ENCODE results near the gene AR. TPM values are rescaled to one million over a fixed set of nuclear protein-coding genes. Genes with fewer than 3 reads are reported as not detected.

Gene AR
- total and polyA plus RNA-seq, 2 of the 4 experiments (the other 2 are of a cell fraction) = 1.5 to 4.7 TPM

GRCh38 chrX:67596839-67597790 is 53.3 kb downstream of the AR start:
- H2BK120ac ChIP-seq (ENCODE audit: low read depth, low read length) = no peak overlapping the region
- no CpG with 5 or more reads among the region's 3 CpGs for WGBS, 2 experiments (ENCODE audit: extremely low coverage in 2 of 2, insufficient read length in 1 of 2)
- H3K23ac ChIP-seq (ENCODE audit: low read depth, low read length) = no peak overlapping the region
- dilution Hi-C loops (cut with HindIII; ENCODE audit: low sequenced_read_pairs, unreplicated experiment) (no loop called here), intact Hi-C loops (cut with micrococcal nuclease) (no loop called here), in situ Hi-C loops (cut with MboI; ENCODE audit: low sequenced_read_pairs) (no loop called here)
- H2AK5ac ChIP-seq (ENCODE audit: low read depth, low read length) = no peak overlapping the region
- TF ChIP-seq RAD21 (IDR thresholded peaks at IDR 0.05; ENCODE audit: low read length) (no peak), USF2 (IDR thresholded peaks at IDR 0.05; ENCODE audit: low read depth, low read length) (no peak), NFE2L2 (IDR thresholded peaks at IDR 0.05; ENCODE audit: low read depth, low read length) (no peak), BHLHE40 (IDR thresholded peaks at IDR 0.05; ENCODE audit: low read depth, low read length) (no peak), CHD1 (IDR thresholded peaks at IDR 0.05; ENCODE audit: low read depth, low read length) (no peak), RCOR1 (IDR thresholded peaks at IDR 0.05; ENCODE audit: insufficient replicate concordance, low read length) (no peak), FOS (IDR thresholded peaks at IDR 0.05; ENCODE audit: low read depth, low read length) (no peak), RFX5 (IDR thresholded peaks at IDR 0.05; ENCODE audit: low read depth, low read length) (no peak), MAZ (IDR thresholded peaks at IDR 0.05; ENCODE audit: borderline replicate concordance, low read depth, low read length) (no peak), POLR2A (IDR thresholded peaks at IDR 0.05; ENCODE audit: low read depth, low read length) (no peak), CTCF (conservative IDR thresholded peaks at IDR 0.05; ENCODE audit: low read depth, low read length) (no peak)
- H3K27ac ChIP-seq (ENCODE audit: insufficient read depth, low read length) = no peak overlapping the region
- no peak overlapping the region for H2BK5ac ChIP-seq (ENCODE audit: low read depth, low read length, poor library complexity, severe bottlenecking)
- H2AK9ac ChIP-seq (replicated peaks; ENCODE audit: low read depth, low read length, poor library complexity) = no peak overlapping the region
- no peaks in the 10 kb centered on the region for H3K4me1 ChIP-seq (ENCODE audit: control insufficient read depth, insufficient read depth, low read length)
- no peak overlapping the region for H3K4ac ChIP-seq (ENCODE audit: low read depth, low read length)
- H4K8ac ChIP-seq (ENCODE audit: low read depth in 2 of 2, low read length in 2 of 2) = no peak overlapping the region
- BruUV-seq (replicated peaks) = no TSS peak
- no peak overlapping the region for H3K4me3 ChIP-seq (ENCODE audit: insufficient read depth, low read depth, low read length)
- no peak overlapping the region for H3K56ac ChIP-seq (ENCODE audit: extremely low read depth, insufficient read depth, low read length)
- no peaks in the 10 kb centered on the region for H3K9me1 ChIP-seq (ENCODE audit: insufficient read depth, low read length)
- no peak overlapping the region for H3K14ac ChIP-seq (replicated peaks; ENCODE audit: low read depth, low read length)
- no peaks in the 10 kb centered on the region for H3K79me1 ChIP-seq (ENCODE audit: low read depth in 1 of 2, low read length in 2 of 2)
- H2BK20ac ChIP-seq (ENCODE audit: low read depth, low read length) = no peak overlapping the region
- no peak overlapping the region for H4K5ac ChIP-seq (ENCODE audit: low read depth, low read length)
- H4K20me1 ChIP-seq (ENCODE audit: insufficient read depth, low read length) = no peaks in the 10 kb centered on the region
- no peak overlapping the region for H3K4me2 ChIP-seq (ENCODE audit: low read depth, low read length)
- H3K36me3 ChIP-seq (ENCODE audit: control insufficient read depth, insufficient read depth, low read length) = no peaks in the 10 kb centered on the region
- no peak overlapping the region for H3K18ac ChIP-seq (ENCODE audit: low read depth, low read length)
- ChIA-PET POLR2A (ENCODE audit: unreplicated experiment) (no interaction called here), CTCF (no interaction called here)
- no peaks in the 10 kb centered on the region for H3K27me3 ChIP-seq (ENCODE audit: control insufficient read depth, insufficient read depth, low read length)
- H3K9me3 ChIP-seq (ENCODE audit: control insufficient read depth, insufficient read depth, low read length) = no peaks in the 10 kb centered on the region
- no peak overlapping the region for H4K91ac ChIP-seq (ENCODE audit: insufficient read depth, low read depth, low read length)
- no peak overlapping the region for H2BK15ac ChIP-seq (ENCODE audit: low read depth, low read length)
- DNase-seq (no peak), ATAC-seq (ENCODE audit: low read depth) (no peak)
- no peak overlapping the region for H2AFZ ChIP-seq (replicated peaks; ENCODE audit: low read length, poor library complexity)
- H3K9ac ChIP-seq (ENCODE audit: low read depth, low read length) = no peak overlapping the region

All from IMR-90 (cell line).